Neural cell (in vitro differentiated cells): ENCODE data around the gene CD8A.

Experiments used
- EP300 ChIP-seq: fragments of 450-650 bp; conservative IDR thresholded peaks from 2 replicates; pipeline ENCODE4 v1.6.1; 2014; ENCODE audit warnings: antibody characterized with exemption, mild to moderate bottlenecking, moderate library complexity; ENCODE audit not compliant: poor library complexity, severe bottlenecking
- EZH2 ChIP-seq: fragments of 200-600, 300-800 bp; shearing (Covaris generic), sonication (generic); IDR thresholded peaks from 2 replicates; pipeline ENCODE4 v1.6.1; 2014; ENCODE audit warnings: antibody characterized with exemption, low read length, borderline replicate concordance, mild to moderate bottlenecking; ENCODE audit not compliant: insufficient read depth, poor library complexity, severe bottlenecking
- MXI1 ChIP-seq: fragments of 450-650 bp; conservative IDR thresholded peaks from 2 replicates; pipeline ENCODE4 v1.6.1; 2014; ENCODE audit warnings: antibody characterized with exemption, mild to moderate bottlenecking; ENCODE audit not compliant: poor library complexity, severe bottlenecking
- POLR2AphosphoS5 ChIP-seq: IDR thresholded peaks from 2 replicates; pipeline ENCODE4 v1.6.1; 2012
- RAD21 ChIP-seq: fragments of 450-650 bp; conservative IDR thresholded peaks from 2 replicates; pipeline ENCODE4 v1.6.1; 2014; ENCODE audit warnings: antibody characterized with exemption, mild to moderate bottlenecking, moderate library complexity
- SMC3 ChIP-seq: fragments of 450-650 bp; conservative IDR thresholded peaks from 2 replicates; pipeline ENCODE4 v1.6.1; 2014; ENCODE audit warnings: antibody characterized with exemption, mild to moderate bottlenecking, moderate library complexity; ENCODE audit not compliant: poor library complexity
- TAF1 ChIP-seq: IDR thresholded peaks from 2 replicates; pipeline ENCODE4 v1.6.1; 2012; ENCODE audit warnings: low read depth
- TF ChIP-seq, protein P1 (sequence below): fragments of 450-650 bp; IDR thresholded peaks from 2 replicates; pipeline ENCODE4 v1.5.1; 2014; ENCODE audit warnings: antibody characterized with exemption, mild to moderate bottlenecking, moderate library complexity; ENCODE audit not compliant: poor library complexity, severe bottlenecking
- TF ChIP-seq, protein P2 (sequence below): IDR thresholded peaks from 2 replicates; pipeline ENCODE4 v1.6.1; 2012; ENCODE audit warnings: borderline replicate concordance

DNA sequence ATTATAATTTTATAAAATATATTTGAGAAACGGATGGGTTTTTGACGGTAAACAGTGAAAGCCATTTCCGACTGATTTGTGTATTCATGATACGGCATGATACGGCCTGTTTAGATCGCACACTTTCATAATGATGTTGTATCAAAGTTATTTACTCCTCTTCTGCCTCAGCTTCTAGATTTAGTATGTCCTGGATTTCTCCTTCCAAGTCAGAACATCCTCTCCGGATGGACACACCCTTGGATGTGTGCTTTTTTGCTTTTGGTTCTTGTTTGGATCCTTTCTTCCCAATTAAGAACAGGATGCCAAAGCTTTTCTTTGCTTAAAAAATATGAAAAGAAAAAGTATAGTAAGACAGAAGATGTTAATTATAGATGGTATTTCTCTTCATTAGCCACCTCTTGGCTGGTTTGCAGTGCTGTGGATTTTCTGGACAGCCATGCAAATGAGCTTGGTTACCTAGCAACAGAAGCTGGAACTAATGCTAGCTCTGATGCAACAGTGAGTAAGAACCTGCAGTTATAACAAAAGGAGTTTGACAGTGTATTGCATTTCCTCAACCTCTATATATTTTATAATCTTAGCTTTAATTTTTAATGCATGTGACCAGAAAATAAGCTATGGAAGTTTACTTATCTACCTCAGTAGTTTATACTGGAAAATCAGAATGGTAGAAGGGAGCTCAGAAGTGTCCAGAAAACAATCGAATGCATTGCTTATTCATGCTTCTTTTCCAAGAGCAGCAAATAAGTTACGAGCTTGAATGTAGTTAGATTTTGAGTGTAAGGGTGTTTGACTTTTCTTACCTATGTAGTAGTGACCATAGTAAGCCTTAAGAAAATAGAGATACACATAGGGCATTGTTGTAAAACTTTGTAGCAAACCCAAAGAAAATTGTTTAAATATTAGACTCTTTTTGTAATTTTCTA is 42.7 kb downstream of the CD8A start:
- TF ChIP-seq, protein P1, sequence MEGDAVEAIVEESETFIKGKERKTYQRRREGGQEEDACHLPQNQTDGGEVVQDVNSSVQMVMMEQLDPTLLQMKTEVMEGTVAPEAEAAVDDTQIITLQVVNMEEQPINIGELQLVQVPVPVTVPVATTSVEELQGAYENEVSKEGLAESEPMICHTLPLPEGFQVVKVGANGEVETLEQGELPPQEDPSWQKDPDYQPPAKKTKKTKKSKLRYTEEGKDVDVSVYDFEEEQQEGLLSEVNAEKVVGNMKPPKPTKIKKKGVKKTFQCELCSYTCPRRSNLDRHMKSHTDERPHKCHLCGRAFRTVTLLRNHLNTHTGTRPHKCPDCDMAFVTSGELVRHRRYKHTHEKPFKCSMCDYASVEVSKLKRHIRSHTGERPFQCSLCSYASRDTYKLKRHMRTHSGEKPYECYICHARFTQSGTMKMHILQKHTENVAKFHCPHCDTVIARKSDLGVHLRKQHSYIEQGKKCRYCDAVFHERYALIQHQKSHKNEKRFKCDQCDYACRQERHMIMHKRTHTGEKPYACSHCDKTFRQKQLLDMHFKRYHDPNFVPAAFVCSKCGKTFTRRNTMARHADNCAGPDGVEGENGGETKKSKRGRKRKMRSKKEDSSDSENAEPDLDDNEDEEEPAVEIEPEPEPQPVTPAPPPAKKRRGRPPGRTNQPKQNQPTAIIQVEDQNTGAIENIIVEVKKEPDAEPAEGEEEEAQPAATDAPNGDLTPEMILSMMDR: no peak
- TF ChIP-seq RAD21: no peak
- TF ChIP-seq EZH2: no peak
- TF ChIP-seq POLR2AphosphoS5: no peak
- TF ChIP-seq, protein P2, sequence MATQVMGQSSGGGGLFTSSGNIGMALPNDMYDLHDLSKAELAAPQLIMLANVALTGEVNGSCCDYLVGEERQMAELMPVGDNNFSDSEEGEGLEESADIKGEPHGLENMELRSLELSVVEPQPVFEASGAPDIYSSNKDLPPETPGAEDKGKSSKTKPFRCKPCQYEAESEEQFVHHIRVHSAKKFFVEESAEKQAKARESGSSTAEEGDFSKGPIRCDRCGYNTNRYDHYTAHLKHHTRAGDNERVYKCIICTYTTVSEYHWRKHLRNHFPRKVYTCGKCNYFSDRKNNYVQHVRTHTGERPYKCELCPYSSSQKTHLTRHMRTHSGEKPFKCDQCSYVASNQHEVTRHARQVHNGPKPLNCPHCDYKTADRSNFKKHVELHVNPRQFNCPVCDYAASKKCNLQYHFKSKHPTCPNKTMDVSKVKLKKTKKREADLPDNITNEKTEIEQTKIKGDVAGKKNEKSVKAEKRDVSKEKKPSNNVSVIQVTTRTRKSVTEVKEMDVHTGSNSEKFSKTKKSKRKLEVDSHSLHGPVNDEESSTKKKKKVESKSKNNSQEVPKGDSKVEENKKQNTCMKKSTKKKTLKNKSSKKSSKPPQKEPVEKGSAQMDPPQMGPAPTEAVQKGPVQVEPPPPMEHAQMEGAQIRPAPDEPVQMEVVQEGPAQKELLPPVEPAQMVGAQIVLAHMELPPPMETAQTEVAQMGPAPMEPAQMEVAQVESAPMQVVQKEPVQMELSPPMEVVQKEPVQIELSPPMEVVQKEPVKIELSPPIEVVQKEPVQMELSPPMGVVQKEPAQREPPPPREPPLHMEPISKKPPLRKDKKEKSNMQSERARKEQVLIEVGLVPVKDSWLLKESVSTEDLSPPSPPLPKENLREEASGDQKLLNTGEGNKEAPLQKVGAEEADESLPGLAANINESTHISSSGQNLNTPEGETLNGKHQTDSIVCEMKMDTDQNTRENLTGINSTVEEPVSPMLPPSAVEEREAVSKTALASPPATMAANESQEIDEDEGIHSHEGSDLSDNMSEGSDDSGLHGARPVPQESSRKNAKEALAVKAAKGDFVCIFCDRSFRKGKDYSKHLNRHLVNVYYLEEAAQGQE: no peak
- TF ChIP-seq MXI1: no peak
- no peak for TF ChIP-seq EP300
- no peak for TF ChIP-seq SMC3
- no peak for TF ChIP-seq TAF1
